ENCODE data around the gene SLC39A13. TPM values are rescaled to one million over a fixed set of nuclear protein-coding genes. Genes with fewer than 3 reads are reported as not detected.

SLC39A13 gene
- total RNA-seq, 1 experiment from 2014 or later, result 50.2 TPM

- TF ChIP-seq SIN3A (IDR thresholded peaks at IDR 0.05; ENCODE audit: borderline replicate concordance, insufficient read depth, low read depth, low read length) (no peak), REST (IDR thresholded peaks at IDR 0.05; ENCODE audit: insufficient read depth in 1 of 2, low read depth in 2 of 2, low read length in 1 of 2) (no peak), TCF7L2 (IDR thresholded peaks at IDR 0.05; ENCODE audit: low read depth, low read length) (no peak), CTCF (IDR thresholded peaks at IDR 0.05) (no peak), POLR2AphosphoS5 (IDR thresholded peaks at IDR 0.05; ENCODE audit: low read depth, low read length) (no peak)
- DNase-seq (ENCODE audit: low read depth, low spot score) (no peak), ATAC-seq (no peak)
- ChIA-PET CTCF (no interaction called here), POLR2A (no interaction called here)
- Histone ChIP-seq H3K36me3 (ENCODE audit: control insufficient read depth, insufficient read depth, low read length) (no peaks in the 10 kb centered on the region), H3K27me3 (ENCODE audit: control insufficient read depth, insufficient read depth, low read length) (no peaks in the 10 kb centered on the region), H3K4me3 (ENCODE audit: low read depth in 2 of 2, low read length in 2 of 2) (no peak overlapping the region), H3K27ac (ENCODE audit: low read length) (no peak overlapping the region; the same call in 1 of the 2 replicates), H3K4me1 (ENCODE audit: control insufficient read depth, insufficient read depth, low read length) (peaks cover 38% of the 10 kb centered on the region), H3K9me3 (ENCODE audit: control insufficient read depth, insufficient read depth, low read depth, low read length) (no peaks in the 10 kb centered on the region)
- intact Hi-C loops (cut with micrococcal nuclease; ENCODE audit: unreplicated experiment) (no loop called here), in situ Hi-C loops (cut with HindIII; ENCODE audit: low pct_unique_long_range_greater_than_20kb, low sequenced_read_pairs) (no loop called here)
- BruUV-seq (replicated peaks), result no TSS peak
Measured at GRCh38 chr11:47464483-47464882, 56.1 kb downstream of the SLC39A13 start.

Small RNAs within 50 kb of the gene (microRNA-seq; reads per million reads assigned to microRNA genes)
- gene MIR4487 (ENCODE audit: unreplicated experiment), result not detected

Other genes starting within 250 kb of the SLC39A13 start
- 61.4 TPM for gene ARFGAP2, start 231.7 kb upstream of the SLC39A13 start, total RNA-seq (2021; ENCODE audit: unreplicated experiment)
- 45.3 TPM for gene PACSIN3, start 222.2 kb upstream of the SLC39A13 start, total RNA-seq (2021; ENCODE audit: unreplicated experiment)
- 33.6 TPM for gene DDB2, start 193.6 kb upstream of the SLC39A13 start, total RNA-seq (2021; ENCODE audit: unreplicated experiment)
- 28.4 TPM for gene ACP2, start 159.8 kb upstream of the SLC39A13 start, total RNA-seq (2021; ENCODE audit: unreplicated experiment)
- gene NR1H3, start 150.6 kb upstream of the SLC39A13 start, total RNA-seq (2021; ENCODE audit: unreplicated experiment), result 17.2 TPM
- 51.1 TPM for gene MADD, start 138.5 kb upstream of the SLC39A13 start, total RNA-seq (2021; ENCODE audit: unreplicated experiment)
- not detected for gene MYBPC3, start 55.9 kb upstream of the SLC39A13 start, total RNA-seq (2021; ENCODE audit: unreplicated experiment)
- gene SPI1, start 30.0 kb upstream of the SLC39A13 start, total RNA-seq (2021; ENCODE audit: unreplicated experiment), result 0.31 TPM
- gene PSMC3, start 17.8 kb downstream of the SLC39A13 start, total RNA-seq (2021; ENCODE audit: unreplicated experiment), result 181 TPM
- gene RAPSN, start 40.5 kb downstream of the SLC39A13 start, total RNA-seq (2021; ENCODE audit: unreplicated experiment), result 1.8 TPM
- gene CELF1, start 144.5 kb downstream of the SLC39A13 start, total RNA-seq (2021; ENCODE audit: unreplicated experiment), result 160 TPM
- gene PTPMT1, start 157.0 kb downstream of the SLC39A13 start, total RNA-seq (2021; ENCODE audit: unreplicated experiment), result 81.0 TPM
- gene KBTBD4, start 170.4 kb downstream of the SLC39A13 start, total RNA-seq (2021; ENCODE audit: unreplicated experiment), result 23.2 TPM
- gene NDUFS3, start 170.5 kb downstream of the SLC39A13 start, total RNA-seq (2021; ENCODE audit: unreplicated experiment), result 135 TPM
- gene FAM180B, start 178.1 kb downstream of the SLC39A13 start, total RNA-seq (2021; ENCODE audit: unreplicated experiment), result not detected
- not detected for gene C1QTNF4, start 185.8 kb downstream of the SLC39A13 start, total RNA-seq (2021; ENCODE audit: unreplicated experiment)
- gene MTCH2, start 234.0 kb downstream of the SLC39A13 start, total RNA-seq (2021; ENCODE audit: unreplicated experiment), result 230 TPM